GM18520 (cell line): ENCODE data around the gene EMC6.
"Not testable (repeated sequence)": the region's sequence is repeated elsewhere in the genome, so short reads cannot be mapped to it uniquely, and the experiment has no call there.

Experiments
- ATAC-seq: cut with Tn5 transposase; IDR thresholded peaks from one replicate; pipeline ENCODE4 v1.9.1; 2021; ENCODE audit not compliant: unreplicated experiment

The EMC6 gene

GRCh38 chr17:3704931-3705717 lies 36.5 kb downstream of the EMC6 start:
- ATAC-seq, result no peak

- not testable (repeated sequence) for ATAC-seq
These were observed 37.0 kb downstream of the EMC6 start for GRCh38 chr17:3705718-3705984.

DNA sequence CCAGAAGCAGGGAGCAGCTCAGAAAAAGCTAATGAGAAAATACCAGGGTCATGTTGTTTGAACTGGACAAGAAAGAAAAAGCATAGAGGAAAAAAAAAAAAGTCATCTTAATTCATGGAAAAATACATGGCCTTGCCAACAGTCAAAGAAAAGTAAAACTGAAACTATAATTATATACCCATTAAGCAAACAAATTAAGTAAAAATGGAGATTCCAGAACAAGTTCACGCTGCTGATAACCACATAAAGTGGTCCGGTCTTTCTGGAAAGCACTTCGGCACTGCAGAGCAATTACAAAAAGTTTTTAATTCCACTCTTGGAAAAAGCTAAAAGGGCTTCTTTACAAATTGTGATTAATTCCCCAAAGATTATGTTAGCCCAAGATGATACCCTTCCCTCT lies 39.8 kb downstream of the EMC6 start:
- no peak for ATAC-seq

- ATAC-seq, result peak; percentile 95
These were observed 42.4 kb downstream of the EMC6 start for GRCh38 chr17:3710951-3711383.

GRCh38 chr17:3712811-3713463 lies 44.3 kb downstream of the EMC6 start:
- ATAC-seq, result no peak

- ATAC-seq, result no peak
These were observed 46.7 kb downstream of the EMC6 start for GRCh38 chr17:3715296-3715695.

DNA sequence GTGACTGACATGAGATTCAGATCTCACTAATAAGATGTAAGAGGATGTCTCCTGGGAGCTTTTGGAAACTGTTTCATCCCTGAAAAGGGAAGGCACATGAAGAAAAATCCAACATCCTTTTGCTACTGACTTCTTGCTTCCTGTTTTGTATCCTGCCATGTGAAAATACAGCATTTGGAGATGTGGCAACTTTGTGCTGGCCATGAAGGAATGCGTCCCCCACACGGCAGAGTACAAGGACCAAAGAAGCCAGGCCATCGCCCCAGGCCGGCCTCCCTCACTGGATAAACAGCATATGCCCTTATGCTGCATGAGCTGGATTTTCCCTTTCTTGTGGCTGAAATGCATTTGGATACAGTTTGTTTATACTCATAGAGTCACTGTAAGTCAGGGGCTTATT lies 49.6 kb downstream of the EMC6 start:
- no peak for ATAC-seq

DNA sequence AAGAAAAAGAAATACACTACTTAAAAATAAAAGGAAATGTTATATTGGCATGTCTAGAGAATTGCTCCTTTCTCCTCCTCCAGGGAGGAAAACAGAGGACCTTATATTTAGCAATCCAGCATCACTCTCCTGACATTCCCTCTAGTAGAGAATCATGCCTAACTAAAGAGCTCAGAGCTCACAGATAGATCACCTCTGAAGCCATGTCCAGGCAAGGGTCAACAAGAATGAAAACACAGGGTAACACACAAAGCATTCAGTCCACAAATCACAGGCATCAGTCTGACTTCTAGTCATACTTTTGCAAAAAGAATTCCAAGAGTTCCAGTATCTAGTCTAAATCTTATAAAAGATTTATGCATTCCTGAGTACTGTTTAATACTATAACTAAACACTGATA lies 50.7 kb downstream of the EMC6 start:
- ATAC-seq, result no peak
